ENCODE data around the gene INSM1. TPM values are rescaled to one million over a fixed set of nuclear protein-coding genes. Genes with fewer than 3 reads are reported as not detected.

INSM1 gene
- total and polyA plus RNA-seq, 2 experiments from 2014 or later, result 0.55 to 1.2 TPM

- TF ChIP-seq ZNF462 (CRISPR knock-in tag; IDR thresholded peaks at IDR 0.05) (no peak), CREB1 (CRISPR knock-in tag; IDR thresholded peaks at IDR 0.05; ENCODE audit: low read depth) (no peak), EZH2phosphoT487 (IDR thresholded peaks at IDR 0.05; ENCODE audit: unreplicated experiment) (no peak)
Observed at GRCh38 chr20:20358801-20359200, 9.1 kb upstream of the INSM1 start (continued).

- ATAC-seq, result no peak
- peaks cover 50% of the 10 kb centered on the region for H3K27me3 Mint-ChIP-seq (ENCODE audit: insufficient read depth, low read depth, poor library complexity)
- H3K27ac Mint-ChIP-seq, result no peak overlapping the region
- no peaks in the 10 kb centered on the region for H3K9me2 ChIP-seq (ENCODE audit: insufficient read depth)
- no peak overlapping the region for H3K27ac ChIP-seq (ENCODE audit: low read depth)
- no peaks in the 10 kb centered on the region for H3K36me3 ChIP-seq (ENCODE audit: insufficient read depth)
- no peak for DNase-seq (ENCODE audit: low spot score)
- no peak overlapping the region for H2AFZ ChIP-seq
- H3K9me3 Mint-ChIP-seq, result peaks cover 32% of the 10 kb centered on the region
- TF ChIP-seq STAT1 (IDR thresholded peaks at IDR 0.05; ENCODE audit: unreplicated experiment) (no peak), REST (IDR thresholded peaks at IDR 0.05; ENCODE audit: unreplicated experiment) (no peak), ZNF114 (CRISPR knock-in tag; IDR thresholded peaks at IDR 0.05) (no peak)
- peaks cover 23% of the 10 kb centered on the region for H3K4me1 Mint-ChIP-seq
- no peaks in the 10 kb centered on the region for H4K20me1 ChIP-seq (replicated peaks; ENCODE audit: insufficient read depth)
- peaks cover 19% of the 10 kb centered on the region for H3K36me3 Mint-ChIP-seq (ENCODE audit: low read depth)
- no peaks in the 10 kb centered on the region for H3K79me2 ChIP-seq (replicated peaks; ENCODE audit: insufficient read depth)
- no peak overlapping the region for H3K4me3 ChIP-seq
- H3F3A ChIP-seq (replicated peaks; ENCODE audit: low read depth), result peaks cover 8% of the 10 kb centered on the region
- no peak overlapping the region for H3K4me2 ChIP-seq
- H3K4me3 Mint-ChIP-seq, result no peak overlapping the region
- peaks cover 58% of the 10 kb centered on the region for H3K27me3 ChIP-seq (ENCODE audit: insufficient read depth)
- H3K4me1 ChIP-seq (ENCODE audit: insufficient read depth), result peaks cover 21% of the 10 kb centered on the region
Observed at GRCh38 chr20:20359628-20360027, 8.3 kb upstream of the INSM1 start.

Measured in GM23338 (cell line).